HepG2 (cell line): Measurements from ENCODE around the gene SMYD1. TPM values are rescaled to one million over a fixed set of nuclear protein-coding genes. Genes with fewer than 3 reads are reported as not detected.

Source experiments
- CC2D1A ChIP-seq: sonication (generic); formaldehyde crosslinking; IDR thresholded peaks from 2 replicates; pipeline ENCODE4 v1.8.1; 2023; ENCODE audit warnings: mild to moderate bottlenecking, missing genetic modification reagents
- CENPX ChIP-seq: sonication (generic); formaldehyde crosslinking; IDR thresholded peaks from 2 replicates; pipeline ENCODE4 v1.9.0; 2021; ENCODE audit warnings: mild to moderate bottlenecking, missing genetic modification reagents, moderate library complexity
- FOXO1 ChIP-seq: sonication (generic); formaldehyde crosslinking; IDR thresholded peaks from 2 replicates; pipeline ENCODE4 v1.4.0; 2020; ENCODE audit warnings: missing genetic modification reagents
- KLF16 ChIP-seq, 2 experiments: sonication (generic) in 1 of 2; formaldehyde crosslinking in 1 of 2; IDR thresholded peaks; 2 replicates each; pipeline versions ENCODE4 v1.6.1 to v1.8.0; 2016 to 2023; ENCODE audit warnings: missing genetic modification reagents in 2 of 2, missing compliant biosample characterization in 1 of 2
- NFE2L1 ChIP-seq: sonication (generic); formaldehyde crosslinking; IDR thresholded peaks from 2 replicates; pipeline ENCODE4 v1.4.0; 2020; ENCODE audit warnings: missing genetic modification reagents, mild to moderate bottlenecking, borderline replicate concordance
- NFE2L2 ChIP-seq: fragments of 150-350 bp; IDR thresholded peaks from 2 replicates; pipeline ENCODE4 v1.6.1; 2014; ENCODE audit warnings: low read length
- NR2F6 ChIP-seq, 2 experiments: IDR thresholded peaks; 2 replicates each; pipeline ENCODE4 v1.6.1; 2016; ENCODE audit warnings: antibody characterized with exemption in 1 of 2, mild to moderate bottlenecking in 1 of 2
- PRPF4 ChIP-seq: fragments of 200-400 bp; formaldehyde crosslinking; IDR thresholded peaks from 2 replicates; pipeline ENCODE4 v1.6.1; 2016; ENCODE audit warnings: low read length, low read depth; ENCODE audit not compliant: poor library complexity, severe bottlenecking
- XBP1 ChIP-seq: sonication (generic); formaldehyde crosslinking; IDR thresholded peaks from 2 replicates; pipeline ENCODE4 v1.5.0; 2020; ENCODE audit warnings: missing genetic modification reagents
- ZNF709 ChIP-seq: sonication (generic); formaldehyde crosslinking; IDR thresholded peaks from 2 replicates; pipeline ENCODE4 v1.5.0; 2020; ENCODE audit warnings: mild to moderate bottlenecking, missing genetic modification reagents
- ZSCAN21 ChIP-seq: sonication (generic); formaldehyde crosslinking; IDR thresholded peaks from 2 replicates; pipeline ENCODE4 v1.8.0; 2022; ENCODE audit warnings: mild to moderate bottlenecking, missing genetic modification reagents, moderate library complexity, borderline replicate concordance
- polyA plus RNA-seq, 8 experiments: library from polyadenylated mRNA; depleted of rRNA in 3 of 8; stranded (reverse) in 7 of 8; unstranded in 1 of 8; fragments of >200 nt; fragmentation: Illumina TruSeq in 4 of 8; extraction: Trizol in 4 of 8; gene quantifications; 2 replicates each; pipeline versions ENCODE4 v1.2.1 to v1.2.3, GENCODE V29; 2011 to 2016; ENCODE audit warnings: low read depth in 4 of 8, missing spikeins in 1 of 8, mixed read lengths in 1 of 8; ENCODE audit not compliant: insufficient read depth in 1 of 8
- total RNA-seq, 5 experiments: library from RNA; depleted of rRNA; stranded (reverse); fragments of >200 nt; fragmentation: Illumina TruSeq; extraction: Trizol; gene quantifications; 2 replicates each; pipeline ENCODE4 v1.2.3, GENCODE V29; 2016; ENCODE audit warnings: low read depth in 1 of 5
- TF ChIP-seq, protein P1 (sequence below): sonication (generic); formaldehyde crosslinking; IDR thresholded peaks from 2 replicates; pipeline ENCODE4 v1.8.0; 2022; ENCODE audit warnings: mild to moderate bottlenecking, missing genetic modification reagents, moderate library complexity
- TF ChIP-seq, protein P2 (sequence below): sonication (generic); formaldehyde crosslinking; IDR thresholded peaks from 2 replicates; pipeline ENCODE4 v1.4.0; 2020; ENCODE audit warnings: mild to moderate bottlenecking, missing genetic modification reagents
- TF ChIP-seq, protein P3 (sequence below): sonication (generic); formaldehyde crosslinking; IDR thresholded peaks from 2 replicates; pipeline ENCODE4 v1.5.0; 2020; ENCODE audit warnings: mild to moderate bottlenecking, missing genetic modification reagents
- TF ChIP-seq, protein P4 (sequence below), 2 experiments: IDR thresholded peaks; 2 replicates each; pipeline ENCODE4 v1.6.1; 2011 to 2012; ENCODE audit warnings: low read length in 2 of 2, borderline replicate concordance in 1 of 2, low read depth in 1 of 2, mild to moderate bottlenecking in 1 of 2, moderate library complexity in 1 of 2
- TF ChIP-seq, protein P5 (sequence below): sonication (generic); formaldehyde crosslinking; IDR thresholded peaks from 2 replicates; pipeline ENCODE4 v1.4.0; 2020; ENCODE audit warnings: missing genetic modification reagents, borderline replicate concordance

Gene SMYD1
- total and polyA plus RNA-seq, 2 of the 13 experiments (the other 11 are each of a cell fraction or from before 2014, with no cell fraction given), result not detected

DNA sequence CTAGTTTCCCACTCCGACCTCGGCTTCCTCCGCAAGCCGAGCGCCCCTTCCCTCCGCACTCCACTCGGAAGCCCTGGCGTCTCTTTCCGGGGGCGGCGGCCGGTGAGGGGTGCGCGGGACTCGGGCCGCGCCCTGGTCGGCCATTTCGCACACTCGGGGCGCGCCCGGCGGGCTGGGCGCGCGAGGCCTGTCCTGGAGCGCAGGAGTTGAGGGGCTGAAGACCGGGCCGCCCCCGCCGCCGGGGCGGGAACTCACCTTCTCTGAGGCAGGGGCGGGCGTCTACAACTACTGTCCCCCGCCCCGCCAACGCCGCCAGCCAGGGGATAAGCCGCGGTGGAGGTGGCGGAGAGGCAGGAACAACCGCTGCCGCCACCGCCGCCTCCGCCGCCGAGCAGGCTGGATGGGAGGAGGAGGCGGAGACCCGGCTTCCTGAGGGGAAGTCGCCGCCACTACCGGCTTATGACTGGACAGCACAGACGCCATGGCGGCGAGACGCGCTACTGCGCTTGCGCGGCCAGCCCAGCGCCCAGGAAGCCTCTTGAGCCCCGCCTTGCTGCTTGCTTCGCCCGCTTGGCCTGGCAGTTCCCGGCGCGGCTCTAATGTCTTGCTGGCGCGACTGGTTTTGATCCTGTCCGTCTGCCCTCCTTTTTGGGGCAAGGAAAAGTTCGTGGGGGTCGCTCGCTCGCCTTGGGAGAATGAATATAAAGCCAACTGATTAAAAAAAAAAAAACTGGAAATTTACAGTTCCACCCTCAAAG, 12.1 kb upstream of the SMYD1 start, which contains the start of gene KRCC1 (continued):
- TF ChIP-seq, protein P1, sequence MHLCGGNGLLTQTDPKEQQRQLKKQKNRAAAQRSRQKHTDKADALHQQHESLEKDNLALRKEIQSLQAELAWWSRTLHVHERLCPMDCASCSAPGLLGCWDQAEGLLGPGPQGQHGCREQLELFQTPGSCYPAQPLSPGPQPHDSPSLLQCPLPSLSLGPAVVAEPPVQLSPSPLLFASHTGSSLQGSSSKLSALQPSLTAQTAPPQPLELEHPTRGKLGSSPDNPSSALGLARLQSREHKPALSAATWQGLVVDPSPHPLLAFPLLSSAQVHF (CRISPR knock-in tag), result no peak
- peak; percentile 45; the same call in 1 of the 2 replicates for TF ChIP-seq XBP1 (CRISPR knock-in tag)
- peak; percentile 43 to 64; a peak in 2 of 4 replicates for TF ChIP-seq KLF16 (CRISPR knock-in tag; IDR thresholded peaks at IDR 0.05)
- TF ChIP-seq CC2D1A (CRISPR knock-in tag), result no peak
- TF ChIP-seq, protein P2, sequence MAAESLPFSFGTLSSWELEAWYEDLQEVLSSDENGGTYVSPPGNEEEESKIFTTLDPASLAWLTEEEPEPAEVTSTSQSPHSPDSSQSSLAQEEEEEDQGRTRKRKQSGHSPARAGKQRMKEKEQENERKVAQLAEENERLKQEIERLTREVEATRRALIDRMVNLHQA (CRISPR knock-in tag), result no peak
- TF ChIP-seq, protein P3, sequence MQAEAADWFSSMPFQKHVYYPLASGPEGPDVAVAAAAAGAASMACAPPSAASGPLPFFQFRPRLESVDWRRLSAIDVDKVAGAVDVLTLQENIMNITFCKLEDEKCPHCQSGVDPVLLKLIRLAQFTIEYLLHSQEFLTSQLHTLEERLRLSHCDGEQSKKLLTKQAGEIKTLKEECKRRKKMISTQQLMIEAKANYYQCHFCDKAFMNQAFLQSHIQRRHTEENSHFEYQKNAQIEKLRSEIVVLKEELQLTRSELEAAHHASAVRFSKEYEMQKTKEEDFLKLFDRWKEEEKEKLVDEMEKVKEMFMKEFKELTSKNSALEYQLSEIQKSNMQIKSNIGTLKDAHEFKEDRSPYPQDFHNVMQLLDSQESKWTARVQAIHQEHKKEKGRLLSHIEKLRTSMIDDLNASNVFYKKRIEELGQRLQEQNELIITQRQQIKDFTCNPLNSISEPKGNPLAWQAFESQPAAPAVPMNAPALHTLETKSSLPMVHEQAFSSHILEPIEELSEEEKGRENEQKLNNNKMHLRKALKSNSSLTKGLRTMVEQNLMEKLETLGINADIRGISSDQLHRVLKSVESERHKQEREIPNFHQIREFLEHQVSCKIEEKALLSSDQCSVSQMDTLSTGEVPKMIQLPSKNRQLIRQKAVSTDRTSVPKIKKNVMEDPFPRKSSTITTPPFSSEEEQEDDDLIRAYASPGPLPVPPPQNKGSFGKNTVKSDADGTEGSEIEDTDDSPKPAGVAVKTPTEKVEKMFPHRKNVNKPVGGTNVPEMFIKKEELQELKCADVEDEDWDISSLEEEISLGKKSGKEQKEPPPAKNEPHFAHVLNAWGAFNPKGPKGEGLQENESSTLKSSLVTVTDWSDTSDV (CRISPR knock-in tag), result peak; percentile 83; the same call in 1 of the 2 replicates
- peak; percentile 78 for TF ChIP-seq ZSCAN21 (CRISPR knock-in tag)
- peak; percentile 59 for TF ChIP-seq FOXO1 (CRISPR knock-in tag)
- TF ChIP-seq NFE2L1 (CRISPR knock-in tag), result no peak
- TF ChIP-seq, protein P4, sequence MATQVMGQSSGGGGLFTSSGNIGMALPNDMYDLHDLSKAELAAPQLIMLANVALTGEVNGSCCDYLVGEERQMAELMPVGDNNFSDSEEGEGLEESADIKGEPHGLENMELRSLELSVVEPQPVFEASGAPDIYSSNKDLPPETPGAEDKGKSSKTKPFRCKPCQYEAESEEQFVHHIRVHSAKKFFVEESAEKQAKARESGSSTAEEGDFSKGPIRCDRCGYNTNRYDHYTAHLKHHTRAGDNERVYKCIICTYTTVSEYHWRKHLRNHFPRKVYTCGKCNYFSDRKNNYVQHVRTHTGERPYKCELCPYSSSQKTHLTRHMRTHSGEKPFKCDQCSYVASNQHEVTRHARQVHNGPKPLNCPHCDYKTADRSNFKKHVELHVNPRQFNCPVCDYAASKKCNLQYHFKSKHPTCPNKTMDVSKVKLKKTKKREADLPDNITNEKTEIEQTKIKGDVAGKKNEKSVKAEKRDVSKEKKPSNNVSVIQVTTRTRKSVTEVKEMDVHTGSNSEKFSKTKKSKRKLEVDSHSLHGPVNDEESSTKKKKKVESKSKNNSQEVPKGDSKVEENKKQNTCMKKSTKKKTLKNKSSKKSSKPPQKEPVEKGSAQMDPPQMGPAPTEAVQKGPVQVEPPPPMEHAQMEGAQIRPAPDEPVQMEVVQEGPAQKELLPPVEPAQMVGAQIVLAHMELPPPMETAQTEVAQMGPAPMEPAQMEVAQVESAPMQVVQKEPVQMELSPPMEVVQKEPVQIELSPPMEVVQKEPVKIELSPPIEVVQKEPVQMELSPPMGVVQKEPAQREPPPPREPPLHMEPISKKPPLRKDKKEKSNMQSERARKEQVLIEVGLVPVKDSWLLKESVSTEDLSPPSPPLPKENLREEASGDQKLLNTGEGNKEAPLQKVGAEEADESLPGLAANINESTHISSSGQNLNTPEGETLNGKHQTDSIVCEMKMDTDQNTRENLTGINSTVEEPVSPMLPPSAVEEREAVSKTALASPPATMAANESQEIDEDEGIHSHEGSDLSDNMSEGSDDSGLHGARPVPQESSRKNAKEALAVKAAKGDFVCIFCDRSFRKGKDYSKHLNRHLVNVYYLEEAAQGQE (IDR thresholded peaks at IDR 0.05; ENCODE audit: borderline replicate concordance in 1 of 2, low read depth in 1 of 2, low read length in 2 of 2), result no peak
- no peak for TF ChIP-seq PRPF4
- TF ChIP-seq, protein P5, sequence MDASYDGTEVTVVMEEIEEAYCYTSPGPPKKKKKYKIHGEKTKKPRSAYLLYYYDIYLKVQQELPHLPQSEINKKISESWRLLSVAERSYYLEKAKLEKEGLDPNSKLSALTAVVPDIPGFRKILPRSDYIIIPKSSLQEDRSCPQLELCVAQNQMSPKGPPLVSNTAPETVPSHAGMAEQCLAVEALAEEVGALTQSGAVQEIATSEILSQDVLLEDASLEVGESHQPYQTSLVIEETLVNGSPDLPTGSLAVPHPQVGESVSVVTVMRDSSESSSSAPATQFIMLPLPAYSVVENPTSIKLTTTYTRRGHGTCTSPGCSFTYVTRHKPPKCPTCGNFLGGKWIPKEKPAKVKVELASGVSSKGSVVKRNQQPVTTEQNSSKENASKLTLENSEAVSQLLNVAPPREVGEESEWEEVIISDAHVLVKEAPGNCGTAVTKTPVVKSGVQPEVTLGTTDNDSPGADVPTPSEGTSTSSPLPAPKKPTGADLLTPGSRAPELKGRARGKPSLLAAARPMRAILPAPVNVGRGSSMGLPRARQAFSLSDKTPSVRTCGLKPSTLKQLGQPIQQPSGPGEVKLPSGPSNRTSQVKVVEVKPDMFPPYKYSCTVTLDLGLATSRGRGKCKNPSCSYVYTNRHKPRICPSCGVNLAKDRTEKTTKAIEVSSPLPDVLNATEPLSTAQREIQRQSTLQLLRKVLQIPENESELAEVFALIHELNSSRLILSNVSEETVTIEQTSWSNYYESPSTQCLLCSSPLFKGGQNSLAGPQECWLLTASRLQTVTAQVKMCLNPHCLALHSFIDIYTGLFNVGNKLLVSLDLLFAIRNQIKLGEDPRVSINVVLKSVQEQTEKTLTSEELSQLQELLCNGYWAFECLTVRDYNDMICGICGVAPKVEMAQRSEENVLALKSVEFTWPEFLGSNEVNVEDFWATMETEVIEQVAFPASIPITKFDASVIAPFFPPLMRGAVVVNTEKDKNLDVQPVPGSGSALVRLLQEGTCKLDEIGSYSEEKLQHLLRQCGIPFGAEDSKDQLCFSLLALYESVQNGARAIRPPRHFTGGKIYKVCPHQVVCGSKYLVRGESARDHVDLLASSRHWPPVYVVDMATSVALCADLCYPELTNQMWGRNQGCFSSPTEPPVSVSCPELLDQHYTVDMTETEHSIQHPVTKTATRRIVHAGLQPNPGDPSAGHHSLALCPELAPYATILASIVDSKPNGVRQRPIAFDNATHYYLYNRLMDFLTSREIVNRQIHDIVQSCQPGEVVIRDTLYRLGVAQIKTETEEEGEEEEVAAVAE (CRISPR knock-in tag), result no peak
- no peak for TF ChIP-seq NFE2L2
- TF ChIP-seq ZNF709, result peak; percentile 99
- TF ChIP-seq CENPX (CRISPR knock-in tag), result no peak
- no peak for TF ChIP-seq NR2F6 (IDR thresholded peaks at IDR 0.05)
- peak; percentile 37; the same call in 1 of the 2 replicates for TF ChIP-seq NR2F6 (CRISPR knock-in tag; IDR thresholded peaks at IDR 0.05)
